Measurements from ENCODE around the gene C2CD2.

C2CD2 gene

DNA sequence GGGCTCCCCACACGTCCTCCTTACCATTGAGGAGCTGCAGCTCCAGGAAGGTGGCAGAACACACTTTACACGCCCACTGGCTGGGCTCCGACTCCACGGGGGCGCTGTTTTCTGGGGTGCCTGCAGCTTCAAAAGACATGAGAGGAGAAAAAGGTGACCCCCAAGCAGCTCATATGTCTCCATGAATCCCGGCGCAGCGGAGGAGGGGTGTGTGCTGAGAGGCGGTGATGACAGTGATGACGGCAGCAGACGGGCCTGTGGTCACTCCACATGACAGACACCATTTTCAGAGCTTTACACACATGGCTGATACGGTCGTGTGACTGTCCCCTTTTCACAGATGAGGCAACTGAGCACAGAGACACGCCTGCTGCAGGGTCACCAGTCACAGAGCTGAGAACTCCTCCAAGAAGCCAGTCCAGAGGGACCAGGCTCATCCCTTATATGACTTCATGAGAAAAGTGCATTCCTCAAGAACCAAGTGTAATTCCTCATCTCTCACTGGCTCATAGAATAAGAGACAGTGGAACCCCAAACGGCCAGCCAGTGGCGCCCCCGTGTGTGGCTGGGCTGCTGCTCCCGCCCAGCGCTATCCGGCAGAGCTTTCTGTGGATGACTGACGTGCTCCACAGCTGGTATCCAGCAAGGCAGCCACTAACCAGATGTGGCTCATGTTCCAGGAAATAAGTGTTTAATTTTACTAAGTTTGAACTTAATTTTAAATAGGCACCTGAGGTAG is 106.6 kb downstream of the C2CD2 start:
- H3K4me1 ChIP-seq (ENCODE audit: control insufficient read depth, low read length) = peaks cover 29% of the 10 kb centered on the region
- no peaks in the 10 kb centered on the region for H3K27me3 ChIP-seq (ENCODE audit: control insufficient read depth, low read length)
- no peak overlapping the region for H3K27ac ChIP-seq (ENCODE audit: low read depth, low read length)
- peaks cover 4% of the 10 kb centered on the region; the same call in 1 of the 2 replicates for H3F3A ChIP-seq (ENCODE audit: control insufficient read depth, insufficient read depth)
- no peak overlapping the region for H3K4me3 ChIP-seq (ENCODE audit: low read length)
- H3K4me2 ChIP-seq (ENCODE audit: low read length) = no peak overlapping the region
- no peaks in the 10 kb centered on the region for H4K20me1 ChIP-seq (ENCODE audit: control insufficient read depth, insufficient read depth, low read depth, low read length)
- H3K9me3 ChIP-seq (ENCODE audit: control insufficient read depth, insufficient read depth, low read length) = no peaks in the 10 kb centered on the region
- peaks cover 76% of the 10 kb centered on the region for H3K36me3 ChIP-seq (ENCODE audit: control insufficient read depth, low read length)
- H3K79me2 ChIP-seq (ENCODE audit: control insufficient read depth, low read length) = peaks cover 2% of the 10 kb centered on the region; the same call in 1 of the 2 replicates
- no peaks in the 10 kb centered on the region for H3K9me2 ChIP-seq (replicated peaks; ENCODE audit: control insufficient read depth, low read length)
- no peak for TF ChIP-seq EZH2phosphoT487 (IDR thresholded peaks at IDR 0.05; ENCODE audit: borderline replicate concordance, low read length)
- TF ChIP-seq, protein P1, sequence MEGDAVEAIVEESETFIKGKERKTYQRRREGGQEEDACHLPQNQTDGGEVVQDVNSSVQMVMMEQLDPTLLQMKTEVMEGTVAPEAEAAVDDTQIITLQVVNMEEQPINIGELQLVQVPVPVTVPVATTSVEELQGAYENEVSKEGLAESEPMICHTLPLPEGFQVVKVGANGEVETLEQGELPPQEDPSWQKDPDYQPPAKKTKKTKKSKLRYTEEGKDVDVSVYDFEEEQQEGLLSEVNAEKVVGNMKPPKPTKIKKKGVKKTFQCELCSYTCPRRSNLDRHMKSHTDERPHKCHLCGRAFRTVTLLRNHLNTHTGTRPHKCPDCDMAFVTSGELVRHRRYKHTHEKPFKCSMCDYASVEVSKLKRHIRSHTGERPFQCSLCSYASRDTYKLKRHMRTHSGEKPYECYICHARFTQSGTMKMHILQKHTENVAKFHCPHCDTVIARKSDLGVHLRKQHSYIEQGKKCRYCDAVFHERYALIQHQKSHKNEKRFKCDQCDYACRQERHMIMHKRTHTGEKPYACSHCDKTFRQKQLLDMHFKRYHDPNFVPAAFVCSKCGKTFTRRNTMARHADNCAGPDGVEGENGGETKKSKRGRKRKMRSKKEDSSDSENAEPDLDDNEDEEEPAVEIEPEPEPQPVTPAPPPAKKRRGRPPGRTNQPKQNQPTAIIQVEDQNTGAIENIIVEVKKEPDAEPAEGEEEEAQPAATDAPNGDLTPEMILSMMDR (IDR thresholded peaks at IDR 0.05; ENCODE audit: low read depth, low read length, poor library complexity, severe bottlenecking) = no peak

DNA sequence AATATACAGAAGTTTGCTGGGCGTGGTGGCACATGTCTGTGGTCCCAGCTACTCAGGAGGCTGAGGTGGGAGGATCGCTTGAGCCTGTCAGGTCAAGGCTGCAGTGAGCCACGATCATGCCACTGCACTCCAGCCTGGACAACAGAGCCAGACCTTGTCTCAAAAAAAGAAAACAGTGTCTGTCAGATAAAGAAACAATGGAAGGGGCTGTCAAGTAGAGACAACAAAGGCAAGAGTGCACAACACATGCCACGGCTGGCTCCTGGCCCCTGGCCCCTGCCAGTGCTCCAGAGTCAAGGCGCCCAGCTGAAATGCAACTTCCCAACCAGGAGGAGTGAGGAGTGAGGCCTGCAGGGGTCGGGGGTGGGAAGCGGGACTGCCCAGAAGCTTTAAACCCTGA is 107.3 kb downstream of the C2CD2 start:
- H3K36me3 ChIP-seq (ENCODE audit: control insufficient read depth, low read length) = peaks cover 72% of the 10 kb centered on the region
- no peak overlapping the region for H3K4me3 ChIP-seq (ENCODE audit: low read length)
- TF ChIP-seq, protein P1 (IDR thresholded peaks at IDR 0.05; ENCODE audit: low read depth, low read length, poor library complexity, severe bottlenecking) = no peak
- TF ChIP-seq EZH2phosphoT487 (IDR thresholded peaks at IDR 0.05; ENCODE audit: borderline replicate concordance, low read length) = no peak
- H3K9me3 ChIP-seq (ENCODE audit: control insufficient read depth, insufficient read depth, low read length) = no peaks in the 10 kb centered on the region
- no peaks in the 10 kb centered on the region for H4K20me1 ChIP-seq (ENCODE audit: control insufficient read depth, insufficient read depth, low read depth, low read length)
- H3K79me2 ChIP-seq (ENCODE audit: control insufficient read depth, low read length) = peaks cover 2% of the 10 kb centered on the region; the same call in 1 of the 2 replicates
- H3F3A ChIP-seq (ENCODE audit: control insufficient read depth, insufficient read depth) = peaks cover 10% of the 10 kb centered on the region
- H3K4me2 ChIP-seq (ENCODE audit: low read length) = no peak overlapping the region
- H3K9me2 ChIP-seq (replicated peaks; ENCODE audit: control insufficient read depth, low read length) = no peaks in the 10 kb centered on the region
- H3K27ac ChIP-seq (ENCODE audit: low read depth, low read length) = no peak overlapping the region
- H3K27me3 ChIP-seq (ENCODE audit: control insufficient read depth, low read length) = no peaks in the 10 kb centered on the region
- peaks cover 36% of the 10 kb centered on the region for H3K4me1 ChIP-seq (ENCODE audit: control insufficient read depth, low read length)

DNA sequence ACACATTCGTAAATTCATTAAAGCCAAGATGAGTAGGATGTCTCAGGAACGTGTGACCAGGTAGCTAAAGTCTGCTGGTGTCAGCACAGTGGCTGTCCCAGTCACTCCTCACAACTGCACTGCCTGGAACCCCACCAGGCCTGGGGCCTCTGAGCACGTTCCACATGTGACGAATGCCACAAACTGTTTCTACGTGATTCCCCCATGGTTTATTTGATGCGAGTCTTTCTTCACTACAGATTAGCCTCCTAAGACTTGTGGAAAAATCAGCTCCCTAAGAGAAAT is 107.8 kb downstream of the C2CD2 start:
- no peak overlapping the region for H3K4me3 ChIP-seq (ENCODE audit: low read length)
- H3K9me2 ChIP-seq (replicated peaks; ENCODE audit: control insufficient read depth, low read length) = no peaks in the 10 kb centered on the region
- no peaks in the 10 kb centered on the region for H3K27me3 ChIP-seq (ENCODE audit: control insufficient read depth, low read length)
- H4K20me1 ChIP-seq (ENCODE audit: control insufficient read depth, insufficient read depth, low read depth, low read length) = no peaks in the 10 kb centered on the region
- H3K9me3 ChIP-seq (ENCODE audit: control insufficient read depth, insufficient read depth, low read length) = no peaks in the 10 kb centered on the region
- H3K36me3 ChIP-seq (ENCODE audit: control insufficient read depth, low read length) = peaks cover 72% of the 10 kb centered on the region
- no peak overlapping the region for H3K4me2 ChIP-seq (ENCODE audit: low read length)
- peaks cover 2% of the 10 kb centered on the region; the same call in 1 of the 2 replicates for H3K79me2 ChIP-seq (ENCODE audit: control insufficient read depth, low read length)
- H3K4me1 ChIP-seq (ENCODE audit: control insufficient read depth, low read length) = peaks cover 41% of the 10 kb centered on the region
- H3F3A ChIP-seq (ENCODE audit: control insufficient read depth, insufficient read depth) = peaks cover 15% of the 10 kb centered on the region
- TF ChIP-seq, protein P1 (IDR thresholded peaks at IDR 0.05; ENCODE audit: low read depth, low read length, poor library complexity, severe bottlenecking) = no peak
- TF ChIP-seq EZH2phosphoT487 (IDR thresholded peaks at IDR 0.05; ENCODE audit: borderline replicate concordance, low read length) = no peak
- no peak overlapping the region for H3K27ac ChIP-seq (ENCODE audit: low read depth, low read length)
